ENCODE results near the gene VPS11.
A peak's percentile ranks its signal among the peaks of the same experiment; 100 is the strongest.

GRCh38 chr11:119042927-119043326 lies 24.7 kb upstream of the VPS11 start:
- TF ChIP-seq, protein P1, sequence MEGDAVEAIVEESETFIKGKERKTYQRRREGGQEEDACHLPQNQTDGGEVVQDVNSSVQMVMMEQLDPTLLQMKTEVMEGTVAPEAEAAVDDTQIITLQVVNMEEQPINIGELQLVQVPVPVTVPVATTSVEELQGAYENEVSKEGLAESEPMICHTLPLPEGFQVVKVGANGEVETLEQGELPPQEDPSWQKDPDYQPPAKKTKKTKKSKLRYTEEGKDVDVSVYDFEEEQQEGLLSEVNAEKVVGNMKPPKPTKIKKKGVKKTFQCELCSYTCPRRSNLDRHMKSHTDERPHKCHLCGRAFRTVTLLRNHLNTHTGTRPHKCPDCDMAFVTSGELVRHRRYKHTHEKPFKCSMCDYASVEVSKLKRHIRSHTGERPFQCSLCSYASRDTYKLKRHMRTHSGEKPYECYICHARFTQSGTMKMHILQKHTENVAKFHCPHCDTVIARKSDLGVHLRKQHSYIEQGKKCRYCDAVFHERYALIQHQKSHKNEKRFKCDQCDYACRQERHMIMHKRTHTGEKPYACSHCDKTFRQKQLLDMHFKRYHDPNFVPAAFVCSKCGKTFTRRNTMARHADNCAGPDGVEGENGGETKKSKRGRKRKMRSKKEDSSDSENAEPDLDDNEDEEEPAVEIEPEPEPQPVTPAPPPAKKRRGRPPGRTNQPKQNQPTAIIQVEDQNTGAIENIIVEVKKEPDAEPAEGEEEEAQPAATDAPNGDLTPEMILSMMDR (IDR thresholded peaks at IDR 0.05 in 2 of 3, conservative IDR thresholded peaks at IDR 0.05 in 1 of 3; ENCODE audit: control insufficient read depth in 2 of 3, extremely low read depth in 1 of 3, insufficient read depth in 1 of 3, low read depth in 3 of 3, low read length in 3 of 3) = no peak
- TF ChIP-seq RELA (IDR thresholded peaks at IDR 0.05; ENCODE audit: borderline replicate concordance, partially characterized antibody) = no peak
- TF ChIP-seq KDM1A (IDR thresholded peaks at IDR 0.05; ENCODE audit: borderline replicate concordance) = no peak
- no peak for TF ChIP-seq TCF7 (IDR thresholded peaks at IDR 0.05; ENCODE audit: borderline replicate concordance)
- no peak for TF ChIP-seq TCF12 (IDR thresholded peaks at IDR 0.05; ENCODE audit: low read depth, low read length)
- TF ChIP-seq USF2 (IDR thresholded peaks at IDR 0.05; ENCODE audit: borderline replicate concordance, low read depth, low read length) = no peak
- TF ChIP-seq, protein P2, sequence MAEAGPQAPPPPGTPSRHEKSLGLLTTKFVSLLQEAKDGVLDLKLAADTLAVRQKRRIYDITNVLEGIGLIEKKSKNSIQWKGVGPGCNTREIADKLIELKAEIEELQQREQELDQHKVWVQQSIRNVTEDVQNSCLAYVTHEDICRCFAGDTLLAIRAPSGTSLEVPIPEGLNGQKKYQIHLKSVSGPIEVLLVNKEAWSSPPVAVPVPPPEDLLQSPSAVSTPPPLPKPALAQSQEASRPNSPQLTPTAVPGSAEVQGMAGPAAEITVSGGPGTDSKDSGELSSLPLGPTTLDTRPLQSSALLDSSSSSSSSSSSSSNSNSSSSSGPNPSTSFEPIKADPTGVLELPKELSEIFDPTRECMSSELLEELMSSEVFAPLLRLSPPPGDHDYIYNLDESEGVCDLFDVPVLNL (IDR thresholded peaks at IDR 0.05; ENCODE audit: low read depth, low read length) = no peak
- TF ChIP-seq POLR2A (IDR thresholded peaks at IDR 0.05; ENCODE audit: low read depth, low read length) = 0 out of 2 replicates have a peak, but pooled peaks have one; percentile 4
- no peak for TF ChIP-seq EZH2 (IDR thresholded peaks at IDR 0.05; ENCODE audit: borderline replicate concordance, control insufficient read depth, low read depth, low read length)

Data from GM12878 (cell line).